Right lobe of liver (tissue), 4 donors: ENCODE measurements around the gene RBM23.

ENCODE experiments used
- POLR2A ChIP-seq: fragments of 450-650 bp; IDR thresholded peaks from one replicate; pipeline ENCODE4 v1.6.1; 2017; ENCODE audit warnings: antibody characterized with exemption, mild to moderate bottlenecking
- TF ChIP-seq, protein P1 (sequence below), 4 donors: fragments of 200-600 bp in 3 of 4; fragments of 450-650 bp in 1 of 4; IDR thresholded peaks; one replicate each; pipeline versions ENCODE4 v1.5.1 to v1.8.0; 2016 to 2022; ENCODE audit warnings: antibody characterized with exemption in 4 of 4, mild to moderate bottlenecking in 2 of 4
- donor health status: DM: no; HTN: no; CAD: no.
- donor health status: DM: no; HTN: no; CAD: no.
- donor health status: DM: no; HTN: yes; CAD: no.

DNA sequence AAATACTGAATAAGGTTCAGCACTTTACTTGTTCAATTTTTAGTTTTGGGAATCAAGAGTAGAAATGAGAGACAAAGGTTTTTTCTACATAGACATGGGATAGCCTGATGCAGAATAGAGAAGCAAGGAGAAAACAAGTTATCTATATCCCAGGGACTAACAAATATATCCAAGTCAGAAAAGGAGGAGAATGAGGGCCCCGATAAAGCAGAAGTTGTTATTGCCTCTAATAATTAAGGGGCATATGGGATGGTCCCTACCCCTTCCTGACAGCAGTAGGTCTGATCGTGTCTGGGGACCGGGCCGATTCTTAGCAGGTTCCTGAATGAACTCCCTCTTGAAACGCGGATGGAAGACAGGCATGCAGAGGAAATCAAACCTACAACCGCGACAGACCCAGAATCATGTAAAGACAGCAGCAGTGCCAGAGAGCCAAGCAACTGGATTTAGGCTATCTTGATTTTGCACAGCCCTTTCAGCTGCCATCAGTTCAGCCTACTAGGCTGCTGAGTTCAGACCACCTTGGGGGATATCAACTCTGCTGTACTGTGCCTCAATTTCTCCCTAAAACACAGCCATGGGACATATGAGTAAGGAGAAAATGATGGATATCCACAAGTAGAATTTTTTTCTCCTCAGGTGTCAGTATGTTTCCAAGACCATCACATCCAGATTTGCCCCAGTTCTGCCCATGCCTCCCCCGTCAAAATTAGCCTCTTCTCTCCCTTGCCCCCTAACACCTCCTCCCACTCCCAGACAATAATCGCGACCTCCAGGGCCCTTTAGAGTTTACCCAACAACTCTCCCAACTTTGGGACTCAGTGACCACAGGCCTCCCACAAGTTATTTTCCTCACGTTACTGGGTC lies 9.5 kb upstream of the RBM23 start:
- TF ChIP-seq, protein P1, sequence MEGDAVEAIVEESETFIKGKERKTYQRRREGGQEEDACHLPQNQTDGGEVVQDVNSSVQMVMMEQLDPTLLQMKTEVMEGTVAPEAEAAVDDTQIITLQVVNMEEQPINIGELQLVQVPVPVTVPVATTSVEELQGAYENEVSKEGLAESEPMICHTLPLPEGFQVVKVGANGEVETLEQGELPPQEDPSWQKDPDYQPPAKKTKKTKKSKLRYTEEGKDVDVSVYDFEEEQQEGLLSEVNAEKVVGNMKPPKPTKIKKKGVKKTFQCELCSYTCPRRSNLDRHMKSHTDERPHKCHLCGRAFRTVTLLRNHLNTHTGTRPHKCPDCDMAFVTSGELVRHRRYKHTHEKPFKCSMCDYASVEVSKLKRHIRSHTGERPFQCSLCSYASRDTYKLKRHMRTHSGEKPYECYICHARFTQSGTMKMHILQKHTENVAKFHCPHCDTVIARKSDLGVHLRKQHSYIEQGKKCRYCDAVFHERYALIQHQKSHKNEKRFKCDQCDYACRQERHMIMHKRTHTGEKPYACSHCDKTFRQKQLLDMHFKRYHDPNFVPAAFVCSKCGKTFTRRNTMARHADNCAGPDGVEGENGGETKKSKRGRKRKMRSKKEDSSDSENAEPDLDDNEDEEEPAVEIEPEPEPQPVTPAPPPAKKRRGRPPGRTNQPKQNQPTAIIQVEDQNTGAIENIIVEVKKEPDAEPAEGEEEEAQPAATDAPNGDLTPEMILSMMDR (IDR thresholded peaks at IDR 0.05): no peak
- no peak for TF ChIP-seq POLR2A
